Activated CD4-positive, alpha-beta memory T cell treated with anti-CD3 and anti-CD28 coated beads, Interleukin-2, amount 10 ng/mL, durations not matched to agents 7 days and 5 days (primary cell): ENCODE measurements around the gene HRH1. TPM values are rescaled to one million over a fixed set of nuclear protein-coding genes. Genes with fewer than 3 reads are reported as not detected.

Experiments
- CTCF ChIA-PET: fragments of 350-600 bp; sonication (Branson Sonifier 250); formaldehyde crosslinking; loops from one replicate; lab custom pipeline; 2021; ENCODE audit warnings: antibody characterized with exemption, inconsistent platforms; lab: Charles Lee
- POLR2A ChIA-PET: fragments of 350-600 bp; sonication (Branson Sonifier 250); formaldehyde crosslinking; loops from one replicate; lab custom pipeline; 2021; ENCODE audit warnings: antibody characterized with exemption; lab: Charles Lee
- DNase-seq: peaks from one replicate; pipeline ENCODE4 v3.0.0-alpha.2; 2020
- H3K27ac Mint-ChIP-seq: one replicate; pipeline ENCODE4 v1.8.0; 2021; ENCODE audit warnings: mild to moderate bottlenecking, mixed read lengths
- H3K27me3 Mint-ChIP-seq: one replicate; pipeline ENCODE4 v1.8.0; 2021; ENCODE audit warnings: mixed read lengths
- H3K36me3 Mint-ChIP-seq: one replicate; pipeline ENCODE4 v1.8.0; 2021; ENCODE audit warnings: low read depth, mixed read lengths
- H3K4me1 Mint-ChIP-seq: one replicate; pipeline ENCODE4 v1.8.0; 2021; ENCODE audit warnings: mixed read lengths
- H3K4me3 Mint-ChIP-seq: one replicate; pipeline ENCODE4 v1.8.0; 2021; ENCODE audit warnings: mild to moderate bottlenecking, mixed read lengths
- H3K9me3 Mint-ChIP-seq: one replicate; pipeline ENCODE4 v1.8.0; 2021; ENCODE audit warnings: mixed read lengths
- total RNA-seq, 2 experiments: library from RNA; stranded (reverse); gene quantifications; one replicate each; pipeline ENCODE4 v1.2.3, GENCODE V29; 2021

HRH1 gene
- total RNA-seq, 2 experiments from 2014 or later, result 0.95 to 1.0 TPM

- H3K36me3 Mint-ChIP-seq, result no peaks in the 10 kb centered on the region
- no peak overlapping the region for H3K27ac Mint-ChIP-seq
- no peak for DNase-seq
- H3K4me3 Mint-ChIP-seq, result no peak overlapping the region
- peaks cover 14% of the 10 kb centered on the region for H3K4me1 Mint-ChIP-seq
- peaks cover 32% of the 10 kb centered on the region for H3K27me3 Mint-ChIP-seq
- peaks cover 3% of the 10 kb centered on the region for H3K9me3 Mint-ChIP-seq
- ChIA-PET POLR2A (no interaction called here), CTCF (no interaction called here)
These were observed 75.8 kb downstream of the HRH1 start for GRCh38 chr3:11230125-11230524.

- Mint-ChIP-seq H3K9me3 (peaks cover 2% of the 10 kb centered on the region), H3K27me3 (peaks cover 36% of the 10 kb centered on the region), H3K36me3 (no peaks in the 10 kb centered on the region), H3K4me1 (peaks cover 8% of the 10 kb centered on the region), H3K4me3 (no peak overlapping the region), H3K27ac (no peak overlapping the region)
- POLR2A ChIA-PET, result no interaction called here
- no peak for DNase-seq
- CTCF ChIA-PET, result no interaction called here
These were observed 76.5 kb downstream of the HRH1 start for GRCh38 chr3:11230832-11231231.

- no peak for DNase-seq
- H3K4me3 Mint-ChIP-seq, result no peak overlapping the region
- H3K27ac Mint-ChIP-seq, result no peak overlapping the region
- peaks cover 31% of the 10 kb centered on the region for H3K27me3 Mint-ChIP-seq
- peaks cover 28% of the 10 kb centered on the region for H3K4me1 Mint-ChIP-seq
- H3K9me3 Mint-ChIP-seq, result peaks cover 9% of the 10 kb centered on the region
- ChIA-PET POLR2A (interaction anchor here (1.7 kb wide), 1 partner anchor 37 kb away, joined by 3 read pairs; the partner anchor contains the start of gene ATG7), CTCF (interaction anchor here (0.6 to 2.4 kb wide), 5 partner anchors 10 to 175 kb away, joined by 3 to 38 read pairs (median 3); no protein-coding TSS in a partner anchor)
- peaks cover 9% of the 10 kb centered on the region for H3K36me3 Mint-ChIP-seq
These were observed 81.1 kb downstream of the HRH1 start for GRCh38 chr3:11235385-11235784.

GRCh38 chr3:11236588-11237461, 82.5 kb downstream of the HRH1 start:
- Mint-ChIP-seq H3K9me3 (peaks cover 13% of the 10 kb centered on the region), H3K4me1 (peaks cover 30% of the 10 kb centered on the region), H3K36me3 (peaks cover 13% of the 10 kb centered on the region), H3K27me3 (peaks cover 23% of the 10 kb centered on the region), H3K27ac (no peak overlapping the region), H3K4me3 (no peak overlapping the region)
- DNase-seq, result peak; percentile 79
- ChIA-PET POLR2A (interaction anchor here (1.1 to 1.7 kb wide), 2 partner anchors 36 to 70 kb away, joined by 3 read pairs; partner anchors contain the start of gene ATG7), CTCF (interaction anchor here (0.6 to 2.5 kb wide), 14 partner anchors 12 to 415 kb away, joined by 3 to 38 read pairs (median 3); partner anchors contain the start of gene ATG7)

- Mint-ChIP-seq H3K36me3 (peaks cover 13% of the 10 kb centered on the region), H3K27ac (peak overlapping the region; percentile 74)
These were observed 83.8 kb downstream of the HRH1 start for GRCh38 chr3:11238060-11238459.

GRCh38 chr3:11238880-11239279, 84.6 kb downstream of the HRH1 start:
- Mint-ChIP-seq H3K4me3 (no peak overlapping the region), H3K9me3 (peaks cover 18% of the 10 kb centered on the region), H3K27me3 (peaks cover 12% of the 10 kb centered on the region), H3K27ac (peak overlapping the region; percentile 74), H3K36me3 (peaks cover 13% of the 10 kb centered on the region), H3K4me1 (peaks cover 30% of the 10 kb centered on the region)
- ChIA-PET POLR2A (interaction anchor here (0.6 to 1.7 kb wide), 10 partner anchors 11 to 387 kb away, joined by 3 to 10 read pairs (median 4); partner anchors contain the start of gene ATG7), CTCF (interaction anchor here (0.8 to 2.5 kb wide), 5 partner anchors 34 to 413 kb away, joined by 3 to 27 read pairs (median 6); partner anchors contain the start of gene ATG7)
- no peak for DNase-seq

More at GRCh38 chr3:11238060-11238459, 83.8 kb downstream of the HRH1 start:
- peak; percentile 17 for DNase-seq
- H3K4me1 Mint-ChIP-seq, result peaks cover 30% of the 10 kb centered on the region
- no peak overlapping the region for H3K4me3 Mint-ChIP-seq
- POLR2A ChIA-PET, result interaction anchor here (0.7 to 1.7 kb wide), 10 partner anchors 10 to 388 kb away, joined by 3 to 10 read pairs (median 4); partner anchors contain the start of gene ATG7
- CTCF ChIA-PET, result interaction anchor here (0.7 to 2.5 kb wide), 10 partner anchors 17 to 413 kb away, joined by 3 to 27 read pairs (median 6); partner anchors contain the start of gene ATG7
- peaks cover 13% of the 10 kb centered on the region for H3K9me3 Mint-ChIP-seq
- peaks cover 14% of the 10 kb centered on the region for H3K27me3 Mint-ChIP-seq

- peaks cover 13% of the 10 kb centered on the region for H3K36me3 Mint-ChIP-seq
- H3K9me3 Mint-ChIP-seq, result peaks cover 18% of the 10 kb centered on the region
- no peak overlapping the region for H3K27ac Mint-ChIP-seq
- POLR2A ChIA-PET, result interaction anchor here (1.5 kb wide), 1 partner anchor 32 kb away, joined by 5 read pairs; the partner anchor contains the start of gene ATG7
- H3K4me1 Mint-ChIP-seq, result peaks cover 30% of the 10 kb centered on the region
- no peak for DNase-seq
- CTCF ChIA-PET, result interaction anchor here (2.5 kb wide), 1 partner anchor 94 kb away, joined by 27 read pairs; no protein-coding TSS in a partner anchor
- peaks cover 12% of the 10 kb centered on the region for H3K27me3 Mint-ChIP-seq
- H3K4me3 Mint-ChIP-seq, result no peak overlapping the region
These were observed 85.5 kb downstream of the HRH1 start for GRCh38 chr3:11239796-11240195.

GRCh38 chr3:11240496-11240895, 86.2 kb downstream of the HRH1 start:
- peak overlapping the region; percentile 1 for H3K27ac Mint-ChIP-seq
- ChIA-PET CTCF (no interaction called here), POLR2A (no interaction called here)
- H3K4me1 Mint-ChIP-seq, result peaks cover 30% of the 10 kb centered on the region
- peaks cover 18% of the 10 kb centered on the region for H3K9me3 Mint-ChIP-seq
- H3K4me3 Mint-ChIP-seq, result no peak overlapping the region
- no peak for DNase-seq
- peaks cover 8% of the 10 kb centered on the region for H3K27me3 Mint-ChIP-seq
- peaks cover 13% of the 10 kb centered on the region for H3K36me3 Mint-ChIP-seq

GRCh38 chr3:11244121-11244677, 89.9 kb downstream of the HRH1 start:
- H3K36me3 Mint-ChIP-seq, result peaks cover 9% of the 10 kb centered on the region

GRCh38 chr3:11245276-11245675, 91.0 kb downstream of the HRH1 start:
- Mint-ChIP-seq H3K27ac (no peak overlapping the region), H3K4me3 (no peak overlapping the region), H3K4me1 (peaks cover 4% of the 10 kb centered on the region), H3K36me3 (peaks cover 4% of the 10 kb centered on the region), H3K27me3 (peaks cover 6% of the 10 kb centered on the region), H3K9me3 (peaks cover 10% of the 10 kb centered on the region)
- POLR2A ChIA-PET, result interaction anchor here (1.1 kb wide), 1 partner anchor 66 kb away, joined by 3 read pairs; no protein-coding TSS in a partner anchor
- CTCF ChIA-PET, result no interaction called here
- DNase-seq, result no peak

More at GRCh38 chr3:11244121-11244677, 89.9 kb downstream of the HRH1 start:
- Mint-ChIP-seq H3K27ac (no peak overlapping the region), H3K4me1 (peaks cover 7% of the 10 kb centered on the region), H3K27me3 (peaks cover 6% of the 10 kb centered on the region), H3K4me3 (no peak overlapping the region), H3K9me3 (peaks cover 14% of the 10 kb centered on the region)
- POLR2A ChIA-PET, result interaction anchor here (1.4 kb wide), 2 partner anchors 18 to 28 kb away, joined by 3 to 4 read pairs; partner anchors contain the start of gene ATG7
- CTCF ChIA-PET, result interaction anchor here (1.8 kb wide), 1 partner anchor 90 kb away, joined by 9 read pairs; no protein-coding TSS in a partner anchor
- DNase-seq, result no peak

GRCh38 chr3:11245827-11246662, 91.8 kb downstream of the HRH1 start:
- ChIA-PET POLR2A (interaction anchor here (1.1 kb wide), 1 partner anchor 65 kb away, joined by 3 read pairs; no protein-coding TSS in a partner anchor), CTCF (no interaction called here)
- H3K4me3 Mint-ChIP-seq, result no peak overlapping the region
- peaks cover 6% of the 10 kb centered on the region for H3K27me3 Mint-ChIP-seq
- no peak overlapping the region for H3K27ac Mint-ChIP-seq
- H3K4me1 Mint-ChIP-seq, result peaks cover 7% of the 10 kb centered on the region
- H3K36me3 Mint-ChIP-seq, result peaks cover 5% of the 10 kb centered on the region
- no peak for DNase-seq
- peaks cover 7% of the 10 kb centered on the region for H3K9me3 Mint-ChIP-seq

- no peak for DNase-seq
- H3K27me3 Mint-ChIP-seq, result peaks cover 6% of the 10 kb centered on the region
- ChIA-PET POLR2A (interaction anchor here (1.1 kb wide), 1 partner anchor 64 kb away, joined by 3 read pairs; no protein-coding TSS in a partner anchor), CTCF (no interaction called here)
- H3K9me3 Mint-ChIP-seq, result peaks cover 7% of the 10 kb centered on the region
- H3K4me3 Mint-ChIP-seq, result no peak overlapping the region
- peaks cover 6% of the 10 kb centered on the region for H3K36me3 Mint-ChIP-seq
- no peak overlapping the region for H3K27ac Mint-ChIP-seq
- peaks cover 13% of the 10 kb centered on the region for H3K4me1 Mint-ChIP-seq
These were observed 92.3 kb downstream of the HRH1 start for GRCh38 chr3:11246663-11246970.
